CD4-positive, alpha-beta T cell treated with Interferon alpha-2 for 1 hour (primary cell): ENCODE results near the gene SHC1.

Source experiments
- DNase-seq, 2 donors: peaks; one replicate each; pipeline ENCODE4 v3.0.0-alpha.2; 2020 to 2022

SHC1 gene

GRCh38 chr1:154973344-154974101 is 3.0 kb upstream of the SHC1 start:
- peak; percentile 94 to 95 for DNase-seq

DNA sequence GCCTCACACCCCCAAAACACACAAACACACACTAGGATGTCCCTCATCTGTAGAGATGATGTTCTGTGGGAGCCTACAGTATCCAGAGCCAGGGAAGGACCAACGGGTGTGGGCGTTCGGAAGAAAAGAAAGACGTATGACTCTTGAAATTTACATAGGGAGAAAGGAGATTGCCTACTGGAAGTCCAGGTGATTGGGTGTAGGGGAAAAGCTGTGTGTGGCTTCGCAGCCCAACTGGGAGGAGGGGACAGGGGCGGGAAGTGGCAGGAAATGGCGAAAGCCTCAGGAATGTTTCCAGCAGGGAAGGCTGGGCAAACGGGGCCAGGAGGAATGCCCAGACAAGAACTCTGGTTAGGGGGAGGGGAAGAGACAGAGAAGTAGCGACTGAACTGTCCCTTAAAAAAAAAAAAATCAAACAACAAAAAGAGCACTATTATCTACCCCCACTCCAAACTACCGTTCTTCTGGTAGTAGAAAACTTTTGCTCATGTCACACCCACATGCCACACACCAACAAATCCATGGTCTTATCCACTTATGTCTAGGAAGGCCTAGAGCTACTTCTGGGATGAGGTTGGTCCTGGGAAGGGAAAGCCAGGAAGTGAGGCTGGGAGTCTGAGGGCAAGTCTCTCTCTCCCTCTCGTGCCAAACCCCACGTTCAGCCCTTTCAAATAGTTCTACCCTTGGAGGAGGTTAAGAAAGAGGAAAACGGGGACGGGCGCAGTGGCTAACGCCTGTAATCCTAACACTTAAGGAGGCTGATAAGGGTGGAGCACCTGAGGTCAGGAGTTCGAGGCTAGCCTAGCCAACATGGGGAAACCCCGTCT is 2.2 kb upstream of the SHC1 start:
- DNase-seq, result no peak

DNA sequence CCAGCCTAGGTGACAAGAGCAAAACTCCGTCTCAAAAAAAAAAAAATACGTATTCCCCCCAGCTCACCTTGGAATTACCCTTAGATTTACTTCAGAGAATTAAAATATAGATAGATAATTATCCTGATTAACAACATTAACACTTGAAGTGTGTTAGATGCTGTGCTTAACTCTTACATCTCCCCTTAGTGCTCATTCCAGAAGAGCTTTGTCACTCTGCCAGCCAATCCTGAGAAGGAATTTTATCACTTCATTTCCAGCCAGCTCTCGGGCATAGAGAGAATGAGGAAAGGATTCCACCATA is 1.6 kb upstream of the SHC1 start:
- no peak for DNase-seq

GRCh38 chr1:154971341-154971998 is 923 bp upstream of the SHC1 start:
- DNase-seq, result no peak

GRCh38 chr1:154969860-154970452 is 591 bp downstream of the SHC1 start:
- DNase-seq, result no peak

- no peak for DNase-seq
Observed at GRCh38 chr1:154969246-154969645, 1.3 kb downstream of the SHC1 start.

GRCh38 chr1:154968731-154969130 is 1.8 kb downstream of the SHC1 start:
- no peak for DNase-seq

- no peak for DNase-seq
Observed at GRCh38 chr1:154967331-154967950, 3.1 kb downstream of the SHC1 start.

DNA sequence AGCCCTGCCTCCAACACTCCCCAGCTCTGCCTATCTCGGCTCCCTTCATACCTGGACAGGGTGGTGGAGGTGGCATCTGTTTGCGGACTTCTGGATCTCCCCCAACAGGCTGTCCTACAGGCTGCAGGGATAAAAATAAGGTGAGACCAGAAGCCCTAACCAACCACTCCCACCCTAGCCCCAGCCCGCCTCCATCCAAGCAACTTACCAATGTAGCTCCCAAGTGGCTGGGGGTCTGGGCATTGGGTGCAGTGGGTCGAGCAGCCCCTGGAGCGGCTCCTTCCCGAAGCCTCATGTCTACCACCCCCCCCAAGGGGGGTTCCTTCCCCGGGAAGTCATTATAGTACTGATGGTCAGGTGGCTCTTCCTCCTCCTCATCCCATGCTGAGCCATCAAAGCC is 4.4 kb downstream of the SHC1 start:
- DNase-seq, result no peak

- DNase-seq, result no peak
Observed at GRCh38 chr1:154964359-154964758, 6.2 kb downstream of the SHC1 start.

DNA sequence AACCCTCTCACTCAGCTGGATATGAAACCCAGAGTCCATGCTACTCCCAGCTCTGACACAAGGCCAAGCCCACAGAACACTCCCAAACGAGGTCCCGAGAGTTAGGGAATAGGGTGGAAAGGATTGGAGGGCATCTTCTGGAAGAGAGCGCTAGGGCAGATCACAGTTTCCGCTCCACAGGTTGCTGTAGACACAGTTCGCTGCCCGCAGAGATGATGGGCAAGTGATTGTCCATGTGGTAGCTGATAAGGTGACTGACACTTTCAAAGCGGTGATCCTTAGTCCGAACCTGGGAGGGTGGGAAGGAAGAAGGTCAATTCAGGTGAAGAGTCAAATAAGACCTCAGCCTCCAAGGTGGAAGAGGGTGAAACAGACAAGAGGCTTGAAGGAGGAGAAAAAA is 6.9 kb downstream of the SHC1 start:
- DNase-seq, result no peak

GRCh38 chr1:154962795-154963330 is 7.7 kb downstream of the SHC1 start:
- DNase-seq, result no peak

DNA sequence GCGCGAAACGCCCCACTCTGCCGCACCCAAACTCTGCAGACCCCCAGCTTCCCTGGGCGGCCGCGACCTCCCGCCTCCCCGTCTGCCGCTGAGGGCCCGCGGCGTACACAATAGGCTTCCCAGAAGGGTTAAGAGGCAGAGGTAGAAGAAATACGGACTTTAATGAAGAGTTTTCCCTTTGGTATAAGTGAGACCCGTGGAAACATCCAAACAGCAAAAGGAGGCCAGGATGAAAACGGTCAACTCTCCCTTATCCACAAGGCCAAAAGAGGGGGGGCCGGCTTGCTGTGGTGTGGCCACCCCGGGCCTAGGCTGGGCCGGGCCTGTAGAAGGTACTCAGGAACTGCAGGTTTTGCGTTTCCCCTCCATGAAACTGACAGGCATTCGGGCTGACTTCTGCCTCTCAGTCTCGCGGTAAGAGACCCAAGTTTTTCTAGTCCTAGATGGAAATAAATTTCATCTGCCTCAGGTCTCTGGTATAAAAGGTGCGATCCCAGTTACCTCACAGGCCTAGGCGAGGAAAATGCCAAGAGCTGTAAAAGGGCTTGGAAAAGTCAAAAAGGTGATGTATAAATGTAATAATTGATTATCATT is 8.3 kb downstream of the SHC1 start:
- DNase-seq, result no peak

DNA sequence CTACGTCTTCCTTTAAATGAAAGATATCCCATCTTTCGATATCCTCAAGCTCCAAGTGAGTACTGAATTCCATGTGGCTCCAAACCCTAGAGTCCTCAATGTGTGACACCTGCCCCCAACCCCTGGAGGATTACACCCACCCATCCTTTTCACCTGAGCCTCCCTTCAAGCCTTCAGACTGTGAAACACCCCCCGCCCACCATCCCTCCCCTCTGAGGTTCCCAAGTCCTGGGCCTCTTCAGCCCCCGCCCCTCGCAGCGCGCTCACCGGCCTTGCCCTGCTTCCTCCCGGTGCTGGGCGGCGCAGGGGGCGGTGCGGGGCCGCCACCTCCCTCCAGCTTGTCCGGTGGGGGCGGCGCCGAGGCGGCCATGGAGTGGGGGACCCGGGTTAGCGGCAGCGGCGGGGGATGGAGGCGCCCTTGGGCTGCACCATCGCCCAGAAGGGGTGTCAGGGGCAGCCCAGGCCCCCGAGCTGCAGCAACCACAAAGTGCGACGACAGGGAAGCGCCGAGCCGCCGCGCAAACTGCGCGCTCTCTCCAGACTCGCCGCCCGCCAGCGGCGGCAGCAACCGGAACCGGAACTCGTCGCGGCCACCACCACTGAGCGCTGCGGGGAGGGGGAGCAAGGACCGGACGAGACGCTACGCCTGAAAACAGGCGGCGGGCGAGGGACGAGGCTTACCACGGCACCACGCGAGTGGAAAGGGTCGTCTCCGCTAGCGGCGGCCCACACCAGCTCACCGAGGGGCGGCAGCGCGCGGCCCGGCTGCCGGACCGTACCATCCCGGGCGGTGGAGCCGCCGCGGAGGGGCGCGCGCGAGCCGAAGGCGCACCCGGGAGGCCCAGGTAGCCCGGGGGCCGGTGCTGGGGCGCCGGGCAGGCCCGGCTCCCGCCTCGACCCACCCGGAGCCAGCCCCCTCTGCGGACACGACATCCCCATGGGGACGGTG is 9.1 kb downstream of the SHC1 start, which contains the start of gene PYGO2:
TSS of gene PYGO2 (minus strand) at position 576 of the 949 bp plus-strand sequence. CDS start at position 370, 206 bp downstream.
- peak; percentile 73 to 85 for DNase-seq

- peak in 1 of 2 donors; percentile 27 for DNase-seq
Observed at GRCh38 chr1:154960446-154961136, 10.0 kb downstream of the SHC1 start.

DNA sequence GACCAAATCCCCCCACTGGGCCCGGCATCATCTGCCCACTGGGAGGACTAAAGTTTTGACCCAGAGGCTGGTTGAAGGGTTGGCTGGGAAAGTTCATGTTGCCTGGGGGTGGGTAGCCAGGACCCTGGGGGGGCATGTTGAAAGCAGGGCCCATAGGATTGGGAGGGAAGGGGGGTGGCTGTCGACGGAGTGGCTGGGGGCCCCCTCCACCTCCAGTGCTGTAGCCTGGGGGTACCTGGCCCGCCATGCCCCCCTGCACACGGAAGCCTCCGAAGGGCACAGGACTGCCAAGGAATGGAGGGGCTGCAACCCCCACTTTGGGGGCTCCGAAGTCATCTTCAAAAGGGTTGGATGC is 11.1 kb downstream of the SHC1 start:
- no peak for DNase-seq

DNA sequence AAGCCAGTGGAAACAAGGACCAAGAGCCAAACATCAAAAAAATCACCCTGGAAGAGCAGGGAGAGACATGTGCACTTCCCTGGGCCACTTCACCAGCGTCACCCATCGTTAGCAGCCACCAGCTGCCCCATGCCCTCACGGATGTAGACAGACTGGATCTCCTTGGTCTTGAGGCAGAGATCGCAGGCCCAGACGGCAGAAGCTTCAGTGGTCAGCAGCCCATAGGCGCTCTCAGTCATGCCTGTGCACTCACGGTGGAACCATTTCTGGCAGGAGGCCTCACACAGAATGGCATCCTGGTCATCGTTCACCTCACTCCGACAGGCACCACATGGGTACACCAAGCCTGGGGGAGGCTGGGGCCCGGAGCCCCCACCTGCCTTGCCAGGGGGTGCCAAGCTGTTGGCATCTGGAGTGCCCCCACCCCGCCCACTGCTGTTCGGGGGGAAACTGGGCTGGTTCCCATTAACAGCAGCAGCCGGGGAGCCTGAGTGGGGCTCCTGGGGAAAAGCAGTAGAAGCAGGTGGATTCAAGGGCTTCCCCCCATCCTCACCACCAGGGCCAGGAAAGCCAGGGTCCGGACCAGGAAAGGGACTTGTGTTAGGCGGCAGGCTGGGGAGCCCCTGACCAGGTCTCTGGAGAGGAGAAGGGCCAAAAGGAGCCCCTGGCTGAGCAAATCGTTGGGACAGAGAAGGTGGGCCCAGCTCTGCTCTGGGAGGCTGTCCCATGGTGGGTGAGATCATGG is 11.7 kb downstream of the SHC1 start:
- DNase-seq, result no peak

GRCh38 chr1:154958036-154958435 is 12.5 kb downstream of the SHC1 start:
- no peak for DNase-seq

GRCh38 chr1:154957091-154957657 is 13.4 kb downstream of the SHC1 start:
- no peak for DNase-seq
